Pancreas (tissue), 10 donors: ENCODE data around the gene BAK1. TPM values are rescaled to one million over a fixed set of nuclear protein-coding genes. Genes with fewer than 3 reads are reported as not detected.
A peak's percentile ranks its signal among the peaks of the same experiment; 100 is the strongest.

ENCODE experiments used
- ATAC-seq, 4 donors: fragments of 200-7000 bp; cut with Tn5 transposase; one replicate each; pipeline versions ENCODE4 v1.8.0 to v1.9.1; 2020; ENCODE audit warnings: mild to moderate bottlenecking in 4 of 4, moderate library complexity in 4 of 4
- DNase-seq, 6 donors: peaks; one replicate each; pipeline ENCODE4 v3.0.0-alpha.2; 2020
- FAIRE-seq: peaks from 2 replicates; lab custom pipeline; 2012; peaks lifted over from hg19 to GRCh38; lab: Jason Lieb, UNC
- H3K27ac ChIP-seq, 4 donors: fragments of 200-600 bp; sonication (generic); 1 replicate in 3 of 4; 2 replicates in 1 of 4; pipeline versions ENCODE4 v1.5.0 to v1.8.0; 2020
- H3K27me3 ChIP-seq, 4 donors: fragments of 200-600 bp; one replicate each; pipeline ENCODE4 v1.8.0; 2021
- H3K36me3 ChIP-seq, 3 donors: fragments of 200-600 bp; sonication (generic) in 1 of 3; one replicate each; pipeline versions ENCODE4 v1.5.0 to v1.8.0; 2020 to 2021
- H3K4me1 ChIP-seq, 3 donors: fragments of 200-600 bp; one replicate each; pipeline ENCODE4 v1.8.0; 2021
- H3K4me3 ChIP-seq, 4 donors: fragments of 200-600 bp; sonication (generic) in 2 of 4; one replicate each; pipeline versions ENCODE4 v1.5.0 to v1.8.0; 2020 to 2021
- H3K9me3 ChIP-seq, 4 donors: fragments of 200-600 bp; one replicate each; pipeline ENCODE4 v1.8.0; 2021
- CTCF ChIP-seq, 4 donors: fragments of 200-600 bp; sonication (generic) in 3 of 4; IDR thresholded peaks; one replicate each; pipeline versions ENCODE4 v1.5.0 to v1.8.0; 2021; ENCODE audit warnings: antibody characterized with exemption in 4 of 4
- WGBS, 2 donors: extraction: QIAGEN DNeasy Blood & Tissue Kit; methylation state at CpG; one replicate each; pipeline ENCODE4 v1.1.7; 2013; 5-methylcytosine and 5-hydroxymethylcytosine counted together
- intact Hi-C, 3 donors: fragments of 100-400 bp; cut with DNase I; formaldehyde crosslinking; loops; one replicate each; pipeline versions ENCODE4 v1.11.1 to v1.14.2; 2022
- polyA plus RNA-seq, 2 donors: library from polyadenylated mRNA; stranded (reverse); fragments of 200-250 nt; gene quantifications; one replicate each; pipeline ENCODE4 v1.2.3, GENCODE V29; 2013
- total RNA-seq, 6 donors: library from RNA; stranded (reverse); fragmentation: NEBNext Ultra II Directional in 4 of 6; extraction: Animal tissue kit (Norgen Biotek cat#: 25700) in 4 of 6; gene quantifications; one replicate each; pipeline versions ENCODE4 v1.2.1 to v1.2.4, GENCODE V29; 2021 to 2023
- donor health status: healthy with polysubstance abuse.
- donor health status: DM: no; HTN: no; CAD: no; lungs with moderate emphysema.
- donor health status: DM: no; HTN: no; CAD: no.
- donor health status: control.
- donor health status: control.
- donor health status: Bipolar disorder and iron deficiency.
- donor health status: DM: yes; HTN: yes; CAD: no.
- donor health status: DM: no; HTN: no; CAD: no.
- donor health status: DM: no; HTN: no; CAD: no.
- donor health status: DM: yes; HTN: yes; CAD: no.

The BAK1 gene
- total RNA-seq: 10 to 100 TPM in 1 of 6 donors, 1 to 10 TPM in 5; 5.6 to 11.2 (median 6.9) TPM
- polyA plus RNA-seq: 1 to 10 TPM; 7.2 to 7.7 TPM

GRCh38 chr6:33579828-33580714 is at the start of gene BAK1:
BAK1 (minus strand) TSS chr6:33580276; CDS start chr6:33577604, 2,672 bp downstream.
- FAIRE-seq (no peak), ATAC-seq (peak; percentile 91 to 97 (median 96)), DNase-seq (peak; percentile 85 to 95 (median 86))
- intact Hi-C loops: loop anchor here in 2 of 3 donors (10.0 kb wide), 3 partner anchors 55 to 575 kb away; no protein-coding TSS in a partner anchor
- Histone ChIP-seq H3K36me3 (peaks cover 0 to 3% (median under 1%) of the 10 kb centered on the region in 3 donors), H3K4me3 (peak within 1 kb of the TSS; percentile 67 to 95 (median 72)), H3K27ac (peak within 1 kb of the TSS; percentile 7 to 74 (median 56)), H3K9me3 (no peaks in the 10 kb centered on the region), H3K27me3 (no peaks in the 10 kb centered on the region), H3K4me1 (peaks cover 0 to 11% (median 10%) of the 10 kb centered on the region in 3 donors)
- peak; percentile 14 to 41 (median 28) for TF ChIP-seq CTCF (IDR thresholded peaks at IDR 0.05)
- WGBS, 2 donors: 4 to 9% methylated on average over 15 to 24 of the region's 24 CpGs

- WGBS, 2 donors: 85 to 87% methylated on average over 7 of the region's 7 CpGs
- peak in 2 of 4 donors; percentile 14 to 49 for ATAC-seq
- Histone ChIP-seq H3K9me3 (no peaks in the 10 kb centered on the region), H3K27me3 (no peaks in the 10 kb centered on the region), H3K27ac (no peak overlapping the region), H3K4me3 (no peak overlapping the region), H3K4me1 (peaks cover 0 to 4% (median 0%) of the 10 kb centered on the region in 3 donors), H3K36me3 (no peaks in the 10 kb centered on the region)
- intact Hi-C loops: no loop called here
- FAIRE-seq: no peak
- peak in 1 of 6 donors; percentile 27 for DNase-seq
- TF ChIP-seq CTCF (IDR thresholded peaks at IDR 0.05): no peak
These were observed 48.4 kb upstream of the BAK1 start for GRCh38 chr6:33628401-33628964.

- H3K27me3 ChIP-seq: no peaks in the 10 kb centered on the region
- H3K4me1 ChIP-seq: peaks cover 0 to under 1% (median under 1%) of the 10 kb centered on the region in 3 donors
- intact Hi-C loops: no loop called here
- no peak overlapping the region for H3K4me3 ChIP-seq
- TF ChIP-seq CTCF (IDR thresholded peaks at IDR 0.05): no peak
- FAIRE-seq (no peak), ATAC-seq (no peak), DNase-seq (peak in 1 of 6 donors; percentile 31)
- no peaks in the 10 kb centered on the region for H3K36me3 ChIP-seq
- no peaks in the 10 kb centered on the region for H3K9me3 ChIP-seq
- 80 to 87% methylated on average over 5 of the region's 5 CpGs for WGBS, 2 donors
- H3K27ac ChIP-seq: no peak overlapping the region
These were observed 47.8 kb upstream of the BAK1 start for GRCh38 chr6:33627876-33628275.

GRCh38 chr6:33624856-33625255 is 44.8 kb upstream of the BAK1 start:
- 79 to 83% methylated on average over 4 of the region's 4 CpGs for WGBS, 2 donors
- FAIRE-seq: no peak
- H3K4me1 ChIP-seq: peaks cover 0 to 8% (median 0%) of the 10 kb centered on the region in 3 donors

More at GRCh38 chr6:33624856-33625255, 44.8 kb upstream of the BAK1 start:
- no peak for DNase-seq
- no peaks in the 10 kb centered on the region for H3K36me3 ChIP-seq
- H3K9me3 ChIP-seq: no peaks in the 10 kb centered on the region
- H3K27me3 ChIP-seq: no peaks in the 10 kb centered on the region
- no peak for TF ChIP-seq CTCF (IDR thresholded peaks at IDR 0.05)
- H3K27ac ChIP-seq: no peak overlapping the region
- ATAC-seq: no peak
- H3K4me3 ChIP-seq: no peak overlapping the region
- intact Hi-C loops: no loop called here
